ENCODE measurements around the gene PIGV.

The PIGV gene

DNA sequence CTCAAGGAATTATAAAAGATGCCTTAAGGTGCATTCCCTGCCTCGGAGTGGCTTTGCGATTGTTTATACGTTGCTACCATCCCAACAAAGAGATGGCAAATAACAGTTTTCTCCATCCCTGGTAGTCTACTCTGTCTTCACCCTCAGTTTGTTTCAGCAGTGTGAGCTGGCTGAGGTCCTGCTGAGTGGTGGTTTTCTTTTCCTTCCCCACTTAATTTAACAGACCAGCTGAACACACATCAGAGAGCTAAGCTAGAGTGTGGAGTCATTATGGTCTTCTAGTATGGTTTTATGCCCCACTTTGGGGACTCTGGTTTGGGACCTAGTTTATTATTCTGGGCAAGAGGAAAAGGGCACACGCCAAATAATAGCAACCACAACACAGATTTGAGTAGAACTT, 2.2 kb downstream of the PIGV start:
- POLR2A ChIA-PET, result interaction anchor here (1.0 to 3.8 kb wide), 5 partner anchors 88 to 188 kb away, joined by 4 to 56 read pairs (median 7); partner anchors contain the start of gene ARID1A
- peaks cover 5% of the 10 kb centered on the region; the same call in 1 of the 2 replicates for H3K4me1 ChIP-seq (ENCODE audit: control insufficient read depth, insufficient read depth, low read length)
- no peaks in the 10 kb centered on the region for H3K9me3 ChIP-seq (ENCODE audit: control insufficient read depth, insufficient read depth, low read depth, low read length)
- no peak overlapping the region for H3K4me3 ChIP-seq (ENCODE audit: low read depth, low read length)
- TF ChIP-seq ZNF221 (tag by site-specific recombination; IDR thresholded peaks at IDR 0.05; ENCODE audit: borderline replicate concordance) (no peak), ZNF624 (tag by site-specific recombination; IDR thresholded peaks at IDR 0.05) (no peak), ZSCAN30 (tag by site-specific recombination; IDR thresholded peaks at IDR 0.05) (no peak), ZNF223 (tag by site-specific recombination; IDR thresholded peaks at IDR 0.05) (no peak), ZNF791 (tag by site-specific recombination; IDR thresholded peaks at IDR 0.05) (no peak), ZNF596 (tag by site-specific recombination; IDR thresholded peaks at IDR 0.05) (no peak), ZNF335 (tag by site-specific recombination; conservative IDR thresholded peaks at IDR 0.05) (no peak), ZNF549 (tag by site-specific recombination; IDR thresholded peaks at IDR 0.05) (no peak), ZNF274 (IDR thresholded peaks at IDR 0.05; ENCODE audit: low read length) (no peak), ZNF274 (tag by site-specific recombination; IDR thresholded peaks at IDR 0.05; ENCODE audit: borderline replicate concordance) (no peak)
- H3K36me3 ChIP-seq (ENCODE audit: control insufficient read depth in 2 of 2, insufficient read depth in 1 of 2, low read length in 2 of 2), result peaks cover 0 to 21% of the 10 kb centered on the region in 2 experiments; a peak in 2 of 3 replicates
- no peak overlapping the region for H3K27ac ChIP-seq (ENCODE audit: extremely low read depth, low read depth, low read length)
- CTCF ChIA-PET, result interaction anchor here (0.6 to 6.8 kb wide), 24 partner anchors 11 to 1855 kb away, joined by 3 to 281 read pairs (median 4); partner anchors contain the start of gene ARID1A

DNA sequence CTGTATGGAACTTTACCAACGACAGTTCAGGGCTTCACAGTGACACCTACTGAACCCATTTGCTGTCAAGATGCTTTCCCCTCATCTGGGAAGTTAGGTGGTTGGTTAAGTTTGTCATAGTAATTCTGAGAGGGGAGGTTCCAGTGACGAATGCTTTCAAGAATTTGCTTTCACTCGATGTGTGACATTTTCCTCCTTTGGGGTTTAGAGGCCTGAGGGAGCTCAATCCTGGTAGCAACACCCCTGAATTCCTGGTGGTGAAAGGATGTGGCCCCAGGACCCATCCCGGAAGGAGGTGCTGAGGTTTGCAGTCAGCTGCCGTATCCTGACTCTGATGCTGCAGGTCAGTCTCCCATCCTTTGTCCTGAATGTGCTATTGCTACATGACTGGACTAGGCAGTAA, 2.8 kb downstream of the PIGV start:
- no peak for TF ChIP-seq ZNF549 (tag by site-specific recombination; IDR thresholded peaks at IDR 0.05)
- TF ChIP-seq ZNF169 (tag by site-specific recombination; IDR thresholded peaks at IDR 0.05), result no peak
- TF ChIP-seq ZIC2 (tag by site-specific recombination; IDR thresholded peaks at IDR 0.05), result no peak
- no peak for TF ChIP-seq ZNF600 (tag by site-specific recombination; IDR thresholded peaks at IDR 0.05)
- TF ChIP-seq ZNF530 (tag by site-specific recombination; IDR thresholded peaks at IDR 0.05; ENCODE audit: low read depth), result no peak
- no peak for TF ChIP-seq ZNF292 (tag by site-specific recombination; IDR thresholded peaks at IDR 0.05; ENCODE audit: borderline replicate concordance, low read depth)
- no peak for TF ChIP-seq ZNF768 (tag by site-specific recombination; IDR thresholded peaks at IDR 0.05)
- no peak for TF ChIP-seq ZNF157 (tag by site-specific recombination; IDR thresholded peaks at IDR 0.05)
- TF ChIP-seq ZNF175 (tag by site-specific recombination; IDR thresholded peaks at IDR 0.05), result no peak
- TF ChIP-seq ZNF239 (tag by site-specific recombination; IDR thresholded peaks at IDR 0.05), result no peak
- TF ChIP-seq, protein P1, sequence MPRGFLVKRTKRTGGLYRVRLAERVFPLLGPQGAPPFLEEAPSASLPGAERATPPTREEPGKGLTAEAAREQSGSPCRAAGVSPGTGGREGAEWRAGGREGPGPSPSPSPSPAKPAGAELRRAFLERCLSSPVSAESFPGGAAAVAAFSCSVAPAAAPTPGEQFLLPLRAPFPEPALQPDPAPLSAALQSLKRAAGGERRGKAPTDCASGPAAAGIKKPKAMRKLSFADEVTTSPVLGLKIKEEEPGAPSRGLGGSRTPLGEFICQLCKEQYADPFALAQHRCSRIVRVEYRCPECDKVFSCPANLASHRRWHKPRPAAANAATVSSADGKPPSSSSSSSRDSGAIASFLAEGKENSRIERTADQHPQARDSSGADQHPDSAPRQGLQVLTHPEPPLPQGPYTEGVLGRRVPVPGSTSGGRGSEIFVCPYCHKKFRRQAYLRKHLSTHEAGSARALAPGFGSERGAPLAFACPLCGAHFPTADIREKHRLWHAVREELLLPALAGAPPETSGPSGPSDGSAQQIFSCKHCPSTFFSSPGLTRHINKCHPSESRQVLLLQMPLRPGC (tag by site-specific recombination; IDR thresholded peaks at IDR 0.05), result no peak
- Histone ChIP-seq H3K4me3 (ENCODE audit: low read depth, low read length) (no peak overlapping the region), H3K36me3 (ENCODE audit: control insufficient read depth in 2 of 2, insufficient read depth in 1 of 2, low read length in 2 of 2) (peaks cover 0 to 25% of the 10 kb centered on the region in 2 experiments; a peak in 2 of 3 replicates), H3K4me1 (ENCODE audit: control insufficient read depth, insufficient read depth, low read length) (peaks cover 5% of the 10 kb centered on the region; the same call in 1 of the 2 replicates), H3K27ac (ENCODE audit: extremely low read depth, low read depth, low read length) (no peak overlapping the region), H3K9me3 (ENCODE audit: control insufficient read depth, insufficient read depth, low read depth, low read length) (no peaks in the 10 kb centered on the region)
- ChIA-PET POLR2A (interaction anchor here (1.3 to 3.8 kb wide), 3 partner anchors 93 to 187 kb away, joined by 4 to 56 read pairs (median 7); partner anchors contain the start of gene ARID1A), CTCF (interaction anchor here (0.7 to 6.8 kb wide), 14 partner anchors 47 to 1854 kb away, joined by 3 to 281 read pairs (median 3); no protein-coding TSS in a partner anchor)

DNA sequence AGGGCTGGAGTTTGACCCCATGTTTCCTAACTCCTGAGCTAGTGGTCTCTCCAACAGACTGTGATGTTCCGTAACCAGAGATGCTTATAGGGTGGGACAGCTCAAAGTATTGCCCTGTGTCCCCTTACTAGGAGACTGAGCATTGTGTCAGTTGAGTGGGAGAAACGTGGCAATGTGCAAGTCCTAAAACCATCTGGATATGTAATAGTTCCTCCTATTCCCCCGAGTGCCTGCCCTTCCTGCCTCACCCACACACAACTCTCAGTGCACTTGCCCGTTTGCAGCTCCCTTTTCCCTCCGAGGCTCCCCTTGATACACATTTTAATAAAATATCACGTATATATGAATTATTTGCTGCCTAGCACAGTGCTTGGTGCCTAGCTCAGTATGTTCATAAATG, 3.4 kb downstream of the PIGV start:
- CTCF ChIA-PET, result interaction anchor here (0.8 to 6.8 kb wide), 10 partner anchors 18 to 291 kb away, joined by 3 to 281 read pairs (median 4); no protein-coding TSS in a partner anchor
- POLR2A ChIA-PET, result interaction anchor here (1.3 kb wide), 1 partner anchor 99 kb away, joined by 4 read pairs; no protein-coding TSS in a partner anchor
- H3K36me3 ChIP-seq (ENCODE audit: control insufficient read depth in 2 of 2, insufficient read depth in 1 of 2, low read length in 2 of 2), result peaks cover 0 to 25% of the 10 kb centered on the region in 2 experiments; a peak in 2 of 3 replicates
- H3K27ac ChIP-seq (ENCODE audit: extremely low read depth, low read depth, low read length), result no peak overlapping the region
- H3K9me3 ChIP-seq (ENCODE audit: control insufficient read depth, insufficient read depth, low read depth, low read length), result no peaks in the 10 kb centered on the region
- H3K4me1 ChIP-seq (ENCODE audit: control insufficient read depth, insufficient read depth, low read length), result peaks cover 5% of the 10 kb centered on the region; the same call in 1 of the 2 replicates
- H3K4me3 ChIP-seq (ENCODE audit: low read depth, low read length), result no peak overlapping the region
- TF ChIP-seq ZNF426 (tag by site-specific recombination; IDR thresholded peaks at IDR 0.05) (no peak), ZNF843 (tag by site-specific recombination; IDR thresholded peaks at IDR 0.05) (no peak), ZNF221 (tag by site-specific recombination; IDR thresholded peaks at IDR 0.05; ENCODE audit: borderline replicate concordance) (no peak), ZNF211 (tag by site-specific recombination; IDR thresholded peaks at IDR 0.05; ENCODE audit: low read depth) (no peak), ZSCAN16 (tag by site-specific recombination; IDR thresholded peaks at IDR 0.05) (no peak), ZFP37 (tag by site-specific recombination; IDR thresholded peaks at IDR 0.05) (no peak), ZNF585B (tag by site-specific recombination; IDR thresholded peaks at IDR 0.05) (no peak)
- TF ChIP-seq, protein P2, sequence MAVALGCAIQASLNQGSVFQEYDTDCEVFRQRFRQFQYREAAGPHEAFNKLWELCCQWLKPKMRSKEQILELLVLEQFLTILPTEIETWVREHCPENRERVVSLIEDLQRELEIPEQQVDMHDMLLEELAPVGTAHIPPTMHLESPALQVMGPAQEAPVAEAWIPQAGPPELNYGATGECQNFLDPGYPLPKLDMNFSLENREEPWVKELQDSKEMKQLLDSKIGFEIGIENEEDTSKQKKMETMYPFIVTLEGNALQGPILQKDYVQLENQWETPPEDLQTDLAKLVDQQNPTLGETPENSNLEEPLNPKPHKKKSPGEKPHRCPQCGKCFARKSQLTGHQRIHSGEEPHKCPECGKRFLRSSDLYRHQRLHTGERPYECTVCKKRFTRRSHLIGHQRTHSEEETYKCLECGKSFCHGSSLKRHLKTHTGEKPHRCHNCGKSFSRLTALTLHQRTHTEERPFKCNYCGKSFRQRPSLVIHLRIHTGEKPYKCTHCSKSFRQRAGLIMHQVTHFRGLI (tag by site-specific recombination; IDR thresholded peaks at IDR 0.05), result no peak
- TF ChIP-seq, protein P3, sequence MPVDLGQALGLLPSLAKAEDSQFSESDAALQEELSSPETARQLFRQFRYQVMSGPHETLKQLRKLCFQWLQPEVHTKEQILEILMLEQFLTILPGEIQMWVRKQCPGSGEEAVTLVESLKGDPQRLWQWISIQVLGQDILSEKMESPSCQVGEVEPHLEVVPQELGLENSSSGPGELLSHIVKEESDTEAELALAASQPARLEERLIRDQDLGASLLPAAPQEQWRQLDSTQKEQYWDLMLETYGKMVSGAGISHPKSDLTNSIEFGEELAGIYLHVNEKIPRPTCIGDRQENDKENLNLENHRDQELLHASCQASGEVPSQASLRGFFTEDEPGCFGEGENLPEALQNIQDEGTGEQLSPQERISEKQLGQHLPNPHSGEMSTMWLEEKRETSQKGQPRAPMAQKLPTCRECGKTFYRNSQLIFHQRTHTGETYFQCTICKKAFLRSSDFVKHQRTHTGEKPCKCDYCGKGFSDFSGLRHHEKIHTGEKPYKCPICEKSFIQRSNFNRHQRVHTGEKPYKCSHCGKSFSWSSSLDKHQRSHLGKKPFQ (tag by site-specific recombination; IDR thresholded peaks at IDR 0.05), result no peak
